HG03460 (cell line): ENCODE measurements around the gene TMEM220.

Experiments
- ATAC-seq: cut with Tn5 transposase; IDR thresholded peaks from one replicate; pipeline ENCODE4 v1.9.1; 2021; ENCODE audit not compliant: unreplicated experiment

The TMEM220 gene

GRCh38 chr17:10668775-10669174 lies 61.0 kb downstream of the TMEM220 start:
- no peak for ATAC-seq

GRCh38 chr17:10666906-10667305 lies 62.9 kb downstream of the TMEM220 start:
- no peak for ATAC-seq

- ATAC-seq: no peak
These were observed 65.3 kb downstream of the TMEM220 start for GRCh38 chr17:10664571-10664970.
